Measurements from ENCODE around the gene WFDC1. TPM values are rescaled to one million over a fixed set of nuclear protein-coding genes. Genes with fewer than 3 reads are reported as not detected.

WFDC1 gene
- total RNA-seq, 1 experiment from 2014 or later, result not detected

GRCh38 chr16:84367297-84367680 is 72.6 kb downstream of the WFDC1 start:
- no peak for TF ChIP-seq SIN3A (IDR thresholded peaks at IDR 0.05; ENCODE audit: borderline replicate concordance, insufficient read depth, low read depth, low read length)
- no peak for TF ChIP-seq REST (IDR thresholded peaks at IDR 0.05; ENCODE audit: insufficient read depth in 1 of 2, low read depth in 2 of 2, low read length in 1 of 2)
- TF ChIP-seq TCF7L2 (IDR thresholded peaks at IDR 0.05; ENCODE audit: low read depth, low read length), result no peak
- no peak for TF ChIP-seq CTCF (IDR thresholded peaks at IDR 0.05)
- TF ChIP-seq POLR2AphosphoS5 (IDR thresholded peaks at IDR 0.05; ENCODE audit: low read depth, low read length), result no peak
- in situ Hi-C loops (cut with HindIII; ENCODE audit: low pct_unique_long_range_greater_than_20kb, low sequenced_read_pairs), result no loop called here
- CTCF ChIA-PET, result no interaction called here
- Histone ChIP-seq H3K27me3 (ENCODE audit: control insufficient read depth, insufficient read depth, low read length) (peaks cover 7% of the 10 kb centered on the region; the same call in 1 of the 2 replicates), H3K27ac (ENCODE audit: low read length) (no peak overlapping the region), H3K9me3 (ENCODE audit: control insufficient read depth, insufficient read depth, low read depth, low read length) (no peaks in the 10 kb centered on the region), H3K4me1 (ENCODE audit: control insufficient read depth, insufficient read depth, low read length) (0 out of 2 replicates have a peak, but pooled peaks cover 4% of the 10 kb centered on the region), H3K36me3 (ENCODE audit: control insufficient read depth, insufficient read depth, low read length) (peaks cover 2% of the 10 kb centered on the region; the same call in 1 of the 2 replicates), H3K4me3 (ENCODE audit: low read depth in 2 of 2, low read length in 2 of 2) (no peak overlapping the region)
- POLR2A ChIA-PET, result no interaction called here
- BruUV-seq (replicated peaks), result no TSS peak
- DNase-seq (ENCODE audit: low read depth, low spot score) (no peak), ATAC-seq (no peak)
- intact Hi-C loops (cut with micrococcal nuclease; ENCODE audit: unreplicated experiment), result no loop called here

GRCh38 chr16:84367750-84368307 is 73.2 kb downstream of the WFDC1 start:
- no TSS peak for BruUV-seq (replicated peaks)
- intact Hi-C loops (cut with micrococcal nuclease; ENCODE audit: unreplicated experiment) (no loop called here), in situ Hi-C loops (cut with HindIII; ENCODE audit: low pct_unique_long_range_greater_than_20kb, low sequenced_read_pairs) (no loop called here)
- POLR2A ChIA-PET, result no interaction called here
- CTCF ChIA-PET, result no interaction called here
- H3K4me1 ChIP-seq (ENCODE audit: control insufficient read depth, insufficient read depth, low read length), result 0 out of 2 replicates have a peak, but pooled peaks cover 4% of the 10 kb centered on the region
- H3K36me3 ChIP-seq (ENCODE audit: control insufficient read depth, insufficient read depth, low read length), result peaks cover 2% of the 10 kb centered on the region; the same call in 1 of the 2 replicates
- TF ChIP-seq TCF7L2 (IDR thresholded peaks at IDR 0.05; ENCODE audit: low read depth, low read length) (no peak), POLR2AphosphoS5 (IDR thresholded peaks at IDR 0.05; ENCODE audit: low read depth, low read length) (no peak), CTCF (IDR thresholded peaks at IDR 0.05) (no peak), SIN3A (IDR thresholded peaks at IDR 0.05; ENCODE audit: borderline replicate concordance, insufficient read depth, low read depth, low read length) (no peak), REST (IDR thresholded peaks at IDR 0.05; ENCODE audit: insufficient read depth in 1 of 2, low read depth in 2 of 2, low read length in 1 of 2) (no peak)
- H3K27me3 ChIP-seq (ENCODE audit: control insufficient read depth, insufficient read depth, low read length), result peaks cover 7% of the 10 kb centered on the region; the same call in 1 of the 2 replicates
- H3K4me3 ChIP-seq (ENCODE audit: low read depth in 2 of 2, low read length in 2 of 2), result peak overlapping the region in 1 of 2 experiments; percentile 24; a peak in 3 of 4 replicates
- H3K27ac ChIP-seq (ENCODE audit: low read length), result no peak overlapping the region
- ATAC-seq (peak; percentile 53), DNase-seq (ENCODE audit: low read depth, low spot score) (no peak)
- no peaks in the 10 kb centered on the region for H3K9me3 ChIP-seq (ENCODE audit: control insufficient read depth, insufficient read depth, low read depth, low read length)

Measured in Panc1 (cell line).